Stimulated activated CD4-positive, alpha-beta T cell treated with anti-CD3 and anti-CD28 coated beads, Interleukin-12 subunit alpha, Interleukin-12 subunit beta, amount 100 ng/mL, for 24 hours (primary cell): Measurements from ENCODE around the gene FAM98C.
A peak's percentile ranks its signal among the peaks of the same experiment; 100 is the strongest.
"Not testable (repeated sequence)": the region's sequence is repeated elsewhere in the genome, so short reads cannot be mapped to it uniquely, and the experiment has no call there.

Source experiments
- DNase-seq, 2 experiments: peaks; one replicate each; pipeline ENCODE4 v3.0.0-alpha.2; 2020; ENCODE audit warnings: low read depth in 2 of 2

The FAM98C gene

GRCh38 chr19:38399081-38399480 is 3.8 kb upstream of the FAM98C start:
- no peak for DNase-seq

- no peak for DNase-seq
These were observed 3.4 kb upstream of the FAM98C start for GRCh38 chr19:38399537-38399936.

- DNase-seq: no peak
These were observed 2.5 kb upstream of the FAM98C start for GRCh38 chr19:38400361-38400760.

GRCh38 chr19:38401148-38401547 is 1.7 kb upstream of the FAM98C start:
- DNase-seq: no peak

GRCh38 chr19:38402623-38402966 is 298 bp upstream of the FAM98C start:
- DNase-seq: no peak

GRCh38 chr19:38404858-38405257 is 2.0 kb downstream of the FAM98C start:
- no peak for DNase-seq

GRCh38 chr19:38405276-38405675 is 2.4 kb downstream of the FAM98C start:
- no peak for DNase-seq

GRCh38 chr19:38409631-38410133 is 6.8 kb downstream of the FAM98C start:
- no peak for DNase-seq

- DNase-seq: not testable (repeated sequence)
These were observed 7.5 kb downstream of the FAM98C start for GRCh38 chr19:38410407-38410806.

- DNase-seq: no peak
These were observed 8.3 kb downstream of the FAM98C start for GRCh38 chr19:38411041-38411712.

GRCh38 chr19:38411898-38412297 is 9.0 kb downstream of the FAM98C start:
- not testable (repeated sequence) for DNase-seq

GRCh38 chr19:38412491-38412890 is 9.6 kb downstream of the FAM98C start:
- no peak for DNase-seq

GRCh38 chr19:38412961-38413360 is 10.1 kb downstream of the FAM98C start:
- no peak for DNase-seq

GRCh38 chr19:38413416-38413815 is 10.5 kb downstream of the FAM98C start:
- no peak for DNase-seq

GRCh38 chr19:38417146-38417543 is 14.3 kb downstream of the FAM98C start:
- DNase-seq: no peak

- peak in 1 of 2 experiments; percentile 68 for DNase-seq
These were observed 14.9 kb downstream of the FAM98C start for GRCh38 chr19:38417544-38418506.

- DNase-seq: no peak
These were observed 18.0 kb downstream of the FAM98C start for GRCh38 chr19:38420935-38421334.

- DNase-seq: no peak
These were observed 19.0 kb downstream of the FAM98C start for GRCh38 chr19:38421856-38422255.

GRCh38 chr19:38422438-38422837 is 19.5 kb downstream of the FAM98C start:
- no peak for DNase-seq

GRCh38 chr19:38424272-38424671 is 21.4 kb downstream of the FAM98C start:
- DNase-seq: no peak

GRCh38 chr19:38425222-38425809 is 22.4 kb downstream of the FAM98C start:
- no peak for DNase-seq

- peak in 1 of 2 experiments; percentile 41 for DNase-seq
These were observed 23.0 kb downstream of the FAM98C start, which contains the start of gene RASGRP4 for GRCh38 chr19:38425810-38426466. TSS of gene RASGRP4 (minus strand) at chr19:38426219. CDS start at chr19:38426091, 128 bp downstream.
